Astrocyte of the spinal cord (primary cell): ENCODE data around the gene NPY.
A peak's percentile ranks its signal among the peaks of the same experiment; 100 is the strongest.
"Not testable (repeated sequence)": the region's sequence is repeated elsewhere in the genome, so short reads cannot be mapped to it uniquely, and the experiment has no call there.

Source experiments
- DNase-seq: peaks from one replicate; pipeline ENCODE4 v3.0.0; 2011; ENCODE audit warnings: low read depth, low spot score
- H3K4me3 ChIP-seq: 2 replicates; pipeline ENCODE4 v1.5.1; 2011; ENCODE audit warnings: low read depth, mild to moderate bottlenecking, low read length, moderate library complexity
- CTCF ChIP-seq: IDR thresholded peaks from 2 replicates; pipeline ENCODE4 v1.5.1; 2012; ENCODE audit warnings: low read depth, mild to moderate bottlenecking, low read length, inconsistent platforms
- in situ Hi-C: cut with HindIII; loops from 2 replicates; pipeline ENCODE4 v1.10.0; 2017; ENCODE audit warnings: low sequenced_read_pairs

NPY gene

GRCh38 chr7:24251568-24251967, 32.4 kb upstream of the NPY start:
- no peak overlapping the region for H3K4me3 ChIP-seq
- in situ Hi-C loops = no loop called here
- TF ChIP-seq CTCF = no peak
- no peak for DNase-seq

DNA sequence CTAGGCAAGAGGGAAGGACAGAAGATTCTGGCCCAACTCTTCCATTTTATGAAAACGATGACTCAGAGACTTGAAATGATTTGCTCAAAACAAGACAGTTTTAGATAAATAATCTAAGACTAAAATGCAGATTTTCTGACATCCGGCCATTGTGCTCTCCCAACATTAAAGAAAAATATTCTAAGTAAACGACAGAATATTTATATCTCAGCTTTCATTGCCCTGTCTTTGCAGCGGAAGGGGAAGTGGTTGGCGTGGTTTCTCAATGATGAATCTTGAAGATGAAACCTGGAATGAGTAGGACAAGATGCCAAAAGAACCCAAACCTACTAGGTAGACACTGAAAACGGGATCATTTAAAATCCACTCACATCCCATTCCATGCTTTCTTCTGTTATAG, 28.9 kb upstream of the NPY start:
- in situ Hi-C loops = no loop called here
- DNase-seq = no peak
- H3K4me3 ChIP-seq = no peak overlapping the region
- TF ChIP-seq CTCF = no peak

DNA sequence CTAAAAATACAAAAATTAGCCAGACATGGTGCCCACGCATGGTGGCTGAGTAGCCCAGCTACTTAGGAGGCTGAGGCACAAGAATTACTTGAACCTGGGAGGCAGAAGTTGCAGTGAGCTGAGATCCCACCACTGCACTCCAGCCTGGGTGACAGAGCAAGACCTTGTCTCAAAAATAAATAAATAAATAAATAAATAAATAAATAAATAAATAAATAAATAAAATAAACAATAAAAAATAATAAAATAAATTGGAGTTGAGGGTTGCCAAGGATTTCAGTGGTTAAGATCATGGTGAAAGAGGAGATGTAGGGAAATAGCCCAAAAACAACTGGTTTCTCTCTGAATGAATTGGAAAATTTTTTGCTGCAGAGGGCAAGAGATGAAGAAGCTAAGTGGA, 25.7 kb upstream of the NPY start:
- in situ Hi-C loops, H3K4me3 ChIP-seq, DNase-seq: not testable (repeated sequence)

- in situ Hi-C loops = no loop called here
- TF ChIP-seq CTCF = no peak
- H3K4me3 ChIP-seq = no peak overlapping the region
- no peak for DNase-seq
These were observed 12.1 kb upstream of the NPY start for GRCh38 chr7:24271938-24272337.

GRCh38 chr7:24279512-24279911, 4.5 kb upstream of the NPY start:
- TF ChIP-seq CTCF = no peak

GRCh38 chr7:24283554-24283896, 465 bp upstream of the NPY start:
- no peak for TF ChIP-seq CTCF
- DNase-seq = peak; percentile 1
- H3K4me3 ChIP-seq = no peak overlapping the region
- in situ Hi-C loops = no loop called here

More at GRCh38 chr7:24279512-24279911, 4.5 kb upstream of the NPY start:
- H3K4me3 ChIP-seq = no peak overlapping the region
- in situ Hi-C loops = no loop called here
- no peak for DNase-seq

DNA sequence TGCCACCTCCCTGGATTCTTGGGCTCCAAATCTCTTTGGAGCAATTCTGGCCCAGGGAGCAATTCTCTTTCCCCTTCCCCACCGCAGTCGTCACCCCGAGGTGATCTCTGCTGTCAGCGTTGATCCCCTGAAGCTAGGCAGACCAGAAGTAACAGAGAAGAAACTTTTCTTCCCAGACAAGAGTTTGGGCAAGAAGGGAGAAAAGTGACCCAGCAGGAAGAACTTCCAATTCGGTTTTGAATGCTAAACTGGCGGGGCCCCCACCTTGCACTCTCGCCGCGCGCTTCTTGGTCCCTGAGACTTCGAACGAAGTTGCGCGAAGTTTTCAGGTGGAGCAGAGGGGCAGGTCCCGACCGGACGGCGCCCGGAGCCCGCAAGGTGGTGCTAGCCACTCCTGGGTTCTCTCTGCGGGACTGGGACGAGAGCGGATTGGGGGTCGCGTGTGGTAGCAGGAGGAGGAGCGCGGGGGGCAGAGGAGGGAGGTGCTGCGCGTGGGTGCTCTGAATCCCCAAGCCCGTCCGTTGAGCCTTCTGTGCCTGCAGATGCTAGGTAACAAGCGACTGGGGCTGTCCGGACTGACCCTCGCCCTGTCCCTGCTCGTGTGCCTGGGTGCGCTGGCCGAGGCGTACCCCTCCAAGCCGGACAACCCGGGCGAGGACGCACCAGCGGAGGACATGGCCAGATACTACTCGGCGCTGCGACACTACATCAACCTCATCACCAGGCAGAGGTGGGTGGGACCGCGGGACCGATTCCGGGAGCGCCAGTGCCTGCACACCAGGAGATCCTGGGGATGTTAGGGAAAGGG, 913 bp downstream of the NPY start:
- in situ Hi-C loops = no loop called here
- H3K4me3 ChIP-seq = no peak overlapping the region
- DNase-seq = no peak
- TF ChIP-seq CTCF = no peak
